NOMO-1 (cell line): Measurements from ENCODE around the gene MED27.

Experiments
- DNase-seq, 2 experiments: peaks; one replicate each; lab custom pipeline; 2025; ENCODE audit not compliant: unreplicated experiment in 2 of 2; lab: John Stamatoyannopoulos, UW

MED27 gene

GRCh38 chr9:131823701-131824146 is 255.9 kb downstream of the MED27 start:
- no peak for DNase-seq

GRCh38 chr9:131818089-131818488 is 261.6 kb downstream of the MED27 start:
- DNase-seq = no peak

- DNase-seq = no peak
Observed at GRCh38 chr9:131817627-131818026, 262.0 kb downstream of the MED27 start.

GRCh38 chr9:131817073-131817472 is 262.6 kb downstream of the MED27 start:
- no peak for DNase-seq

- DNase-seq = peak in 1 of 2 experiments; percentile 0
Observed at GRCh38 chr9:131815970-131816873, 263.4 kb downstream of the MED27 start.

GRCh38 chr9:131814707-131815106 is 265.0 kb downstream of the MED27 start:
- no peak for DNase-seq

- no peak for DNase-seq
Observed at GRCh38 chr9:131813116-131813515, 266.6 kb downstream of the MED27 start.

- DNase-seq = no peak
Observed at GRCh38 chr9:131812116-131812790, 267.4 kb downstream of the MED27 start.

GRCh38 chr9:131811405-131811804 is 268.3 kb downstream of the MED27 start:
- no peak for DNase-seq

GRCh38 chr9:131810351-131811170 is 269.1 kb downstream of the MED27 start:
- no peak for DNase-seq
